OCI-LY7 (cell line): ENCODE data around the gene CDH22.

Source experiments
- EZH2phosphoT487 ChIP-seq: fragments of 200-600 bp; sonication (generic); IDR thresholded peaks from 2 replicates; pipeline ENCODE4 v1.6.1; 2018; ENCODE audit warnings: low read depth, borderline replicate concordance, mild to moderate bottlenecking, mixed run types, antibody characterized with exemption, low read length, moderate library complexity, mixed read lengths
- TF ChIP-seq, protein P1 (sequence below): fragments of 200-600 bp; sonication (generic); conservative IDR thresholded peaks from 2 replicates; pipeline ENCODE4 v1.5.1; 2014; ENCODE audit warnings: mild to moderate bottlenecking, antibody characterized with exemption, low read length, moderate library complexity, mixed read lengths

DNA sequence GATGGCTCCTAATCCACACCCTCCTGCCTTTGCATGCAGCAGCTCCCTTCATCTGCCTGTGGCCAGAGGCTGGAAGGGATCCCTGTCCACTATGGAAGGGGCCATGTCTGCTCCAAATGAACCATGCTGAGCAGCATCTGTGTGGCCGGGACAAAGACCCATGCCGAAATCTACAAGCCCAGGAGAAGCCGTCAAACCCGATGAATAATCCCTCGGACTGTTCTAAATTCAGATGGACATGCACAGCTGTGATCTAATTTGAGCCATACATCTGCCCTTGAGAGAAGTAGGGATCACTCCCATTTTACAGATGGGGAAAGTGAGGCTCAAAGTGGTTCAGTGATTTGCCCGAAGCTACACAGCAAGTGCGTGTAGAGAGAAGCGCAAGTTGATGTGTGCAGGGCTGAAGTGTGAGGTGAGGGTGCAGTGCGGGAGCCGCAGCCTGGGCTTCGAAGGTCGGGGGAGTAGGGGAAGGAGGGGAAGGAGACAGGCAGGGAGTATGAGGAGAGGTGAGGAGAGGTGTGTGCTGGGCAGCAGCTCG is 22.6 kb upstream of the CDH22 start:
- TF ChIP-seq, protein P1, sequence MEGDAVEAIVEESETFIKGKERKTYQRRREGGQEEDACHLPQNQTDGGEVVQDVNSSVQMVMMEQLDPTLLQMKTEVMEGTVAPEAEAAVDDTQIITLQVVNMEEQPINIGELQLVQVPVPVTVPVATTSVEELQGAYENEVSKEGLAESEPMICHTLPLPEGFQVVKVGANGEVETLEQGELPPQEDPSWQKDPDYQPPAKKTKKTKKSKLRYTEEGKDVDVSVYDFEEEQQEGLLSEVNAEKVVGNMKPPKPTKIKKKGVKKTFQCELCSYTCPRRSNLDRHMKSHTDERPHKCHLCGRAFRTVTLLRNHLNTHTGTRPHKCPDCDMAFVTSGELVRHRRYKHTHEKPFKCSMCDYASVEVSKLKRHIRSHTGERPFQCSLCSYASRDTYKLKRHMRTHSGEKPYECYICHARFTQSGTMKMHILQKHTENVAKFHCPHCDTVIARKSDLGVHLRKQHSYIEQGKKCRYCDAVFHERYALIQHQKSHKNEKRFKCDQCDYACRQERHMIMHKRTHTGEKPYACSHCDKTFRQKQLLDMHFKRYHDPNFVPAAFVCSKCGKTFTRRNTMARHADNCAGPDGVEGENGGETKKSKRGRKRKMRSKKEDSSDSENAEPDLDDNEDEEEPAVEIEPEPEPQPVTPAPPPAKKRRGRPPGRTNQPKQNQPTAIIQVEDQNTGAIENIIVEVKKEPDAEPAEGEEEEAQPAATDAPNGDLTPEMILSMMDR: no peak
- no peak for TF ChIP-seq EZH2phosphoT487
